DMS 273 treated with DMSO at 0.1 percent for 48 hours (cell line): ENCODE data around the gene SLC39A5.
"Not testable (repeated sequence)": the region's sequence is repeated elsewhere in the genome, so short reads cannot be mapped to it uniquely, and the experiment has no call there.

Source experiments
- DNase-seq: peaks from one replicate; lab custom pipeline; 2025; lab: John Stamatoyannopoulos, UW

SLC39A5 gene

DNA sequence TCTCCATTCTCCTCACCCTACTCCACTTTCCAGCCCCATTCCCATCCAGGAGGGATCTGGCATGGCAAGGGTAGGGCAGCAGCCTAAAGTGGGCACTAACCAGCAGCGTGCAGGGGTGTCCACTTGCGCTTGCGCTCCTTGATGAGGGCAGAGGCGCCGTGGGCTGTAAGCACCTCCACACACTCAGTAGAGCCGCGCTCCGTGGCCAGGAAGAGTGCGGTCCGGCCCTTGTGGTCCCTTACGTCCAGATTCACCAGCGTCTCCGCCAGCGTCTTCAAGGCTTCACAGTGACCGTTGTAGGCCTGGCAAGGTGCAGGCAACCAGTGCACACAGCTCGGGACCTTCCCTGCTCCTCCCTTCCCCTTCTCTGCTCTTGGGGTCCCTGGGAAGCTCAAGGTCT is 18.1 kb downstream of the SLC39A5 start:
- no peak for DNase-seq

DNA sequence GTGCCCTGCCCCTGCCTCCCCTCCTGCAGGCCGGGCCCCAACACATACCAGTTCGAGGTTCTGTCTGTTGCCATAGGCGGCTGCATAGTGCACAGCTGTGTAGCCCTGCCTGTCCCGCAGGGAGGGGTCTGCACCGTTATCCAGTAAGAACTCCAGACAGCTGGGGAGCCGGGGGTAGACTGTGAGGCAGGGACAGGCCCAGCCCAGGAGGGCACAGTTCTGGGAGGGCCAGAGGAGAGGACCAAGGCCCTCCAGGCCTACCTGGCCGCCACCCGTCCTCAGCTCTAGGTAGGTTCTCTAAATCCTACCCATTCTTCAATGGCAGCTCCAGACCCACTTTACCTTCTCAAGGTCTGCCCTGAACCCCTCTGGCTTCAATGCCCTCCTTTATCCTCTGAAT is 18.9 kb downstream of the SLC39A5 start:
- no peak for DNase-seq

DNA sequence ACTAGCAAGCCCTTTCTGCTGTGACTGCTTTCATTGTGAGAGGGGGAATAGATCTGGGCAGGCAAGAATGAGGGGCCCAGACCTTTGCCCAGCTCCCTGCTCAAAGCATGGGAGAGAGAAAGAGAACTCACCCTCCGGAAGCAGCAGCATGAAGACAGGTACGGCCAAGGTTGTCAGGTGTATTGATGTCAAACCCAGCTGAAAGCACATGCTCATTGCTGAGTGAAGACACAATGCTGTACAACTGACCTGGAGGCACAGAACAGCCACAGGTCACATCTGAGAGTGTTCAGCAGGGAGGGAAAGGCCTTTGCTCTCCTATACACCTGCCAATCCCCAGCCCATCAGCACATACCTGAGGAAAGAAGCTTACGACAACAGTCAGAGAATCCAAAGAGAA is 22.8 kb downstream of the SLC39A5 start:
- DNase-seq = no peak

DNA sequence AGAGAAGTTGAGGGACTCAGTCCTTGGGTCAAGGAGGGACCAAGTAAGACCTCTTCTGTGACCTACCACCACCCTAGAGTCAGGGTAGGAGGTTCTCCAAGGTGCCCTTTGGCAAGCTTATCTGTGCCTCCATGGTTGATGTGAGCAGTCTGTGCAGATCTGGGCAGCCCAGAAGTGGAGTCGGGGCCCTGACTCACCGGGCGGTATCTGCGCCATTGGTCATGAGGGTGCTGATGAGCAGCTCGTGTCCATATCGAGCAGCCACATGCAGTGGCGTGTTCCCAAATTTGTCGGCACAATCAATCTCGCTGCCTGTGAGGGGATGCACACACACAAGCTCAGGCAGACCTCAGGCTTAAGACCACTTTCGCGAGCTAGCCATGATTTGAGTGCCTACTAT is 23.2 kb downstream of the SLC39A5 start:
- DNase-seq = no peak

DNA sequence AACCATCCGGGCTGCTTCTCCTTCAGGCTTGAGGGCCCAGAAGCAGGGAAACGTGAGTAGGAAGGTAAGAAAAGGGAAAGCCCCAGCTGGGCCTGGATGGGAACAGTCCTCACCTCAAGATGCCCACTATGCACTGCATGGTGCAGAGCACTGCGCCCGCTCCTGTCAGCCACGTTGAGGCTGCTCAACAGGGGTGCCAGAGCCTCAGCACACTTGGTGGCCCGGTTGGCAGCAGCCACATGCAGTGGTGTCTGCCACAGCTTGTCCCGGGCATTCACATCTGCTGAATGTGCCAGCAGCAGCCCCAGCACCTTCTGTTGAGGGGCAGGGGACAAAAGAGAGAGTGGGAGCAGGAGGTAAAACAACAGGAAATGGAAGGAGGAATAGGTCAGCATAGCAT is 25.8 kb downstream of the SLC39A5 start:
- DNase-seq = no peak

DNA sequence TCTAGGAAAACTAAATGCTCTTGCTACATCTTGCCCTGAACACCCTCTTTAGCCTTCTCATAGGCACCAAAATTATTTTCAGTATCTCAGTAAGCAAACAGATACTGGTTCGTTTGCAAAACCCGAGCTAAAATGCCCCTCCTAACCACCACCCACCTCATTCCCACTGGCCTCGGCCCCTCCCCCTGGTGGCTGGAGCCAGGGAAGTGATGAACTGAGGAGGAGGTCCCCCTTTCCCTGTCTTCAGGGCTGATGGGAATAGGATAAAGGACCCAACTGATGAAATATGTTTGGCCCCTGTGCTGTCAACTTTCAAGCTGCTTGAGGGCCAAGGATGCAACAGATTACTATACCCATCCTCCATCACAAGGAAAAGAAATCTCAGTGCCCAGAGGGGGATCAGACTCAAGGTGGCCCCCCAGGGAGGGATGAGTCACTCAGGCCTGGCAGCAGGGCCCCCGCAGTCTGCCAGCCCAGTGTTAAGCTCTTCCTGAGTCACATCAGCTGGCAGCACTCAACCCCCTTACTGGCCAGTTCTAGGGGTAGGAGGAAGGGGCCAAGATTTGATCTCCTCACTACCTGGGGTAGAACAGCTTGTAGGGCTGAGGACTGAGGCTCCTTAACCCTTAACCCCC is 26.6 kb downstream of the SLC39A5 start:
- DNase-seq = no peak

DNA sequence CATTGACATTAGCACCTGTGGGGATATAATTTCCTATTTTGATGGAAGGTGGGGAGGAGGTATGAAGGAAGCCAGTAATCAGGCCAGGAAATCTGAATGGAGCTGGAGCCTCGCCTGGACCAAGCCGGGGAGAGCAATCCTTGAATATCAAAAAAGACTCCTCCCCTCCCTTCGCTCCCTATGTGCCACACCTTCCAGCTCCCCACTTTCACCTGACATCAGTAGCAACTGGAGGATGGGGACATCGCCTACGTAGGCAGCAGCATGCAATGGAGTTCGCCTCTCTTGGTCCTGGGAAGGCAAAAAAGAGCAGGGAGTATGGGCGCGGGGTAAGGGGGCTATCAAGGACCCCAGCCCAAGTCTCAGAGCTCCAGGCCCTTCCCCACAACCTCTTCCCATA is 27.2 kb downstream of the SLC39A5 start:
- no peak for DNase-seq

DNA sequence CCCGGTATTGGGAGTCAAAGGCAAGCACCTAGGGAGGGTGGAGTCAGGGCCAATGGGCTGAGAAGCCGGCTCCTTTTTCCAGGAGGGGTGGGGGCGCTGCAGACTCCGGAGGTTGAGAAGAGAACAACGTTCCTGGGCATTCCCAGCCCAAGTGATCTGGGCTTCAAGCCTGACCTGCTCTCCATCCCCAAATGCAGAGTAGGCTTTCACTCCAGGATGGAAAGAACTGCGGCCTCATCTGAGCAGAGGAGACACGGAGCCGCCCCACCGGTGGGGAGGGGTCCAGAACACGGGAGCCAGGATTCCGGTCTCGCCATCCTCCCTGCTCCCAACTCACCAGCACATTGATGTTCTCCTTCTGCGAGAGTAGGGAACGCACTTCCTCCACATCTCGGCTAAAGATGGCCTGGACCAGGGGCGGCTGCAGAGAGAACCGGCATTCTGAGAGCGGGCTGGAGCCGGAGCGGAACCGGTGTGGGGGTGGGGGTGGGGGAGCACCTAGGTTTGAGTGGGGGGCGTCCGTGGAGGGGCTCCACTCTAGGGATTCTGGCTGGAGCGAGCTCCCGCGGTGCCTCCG is 27.7 kb downstream of the SLC39A5 start:
- no peak for DNase-seq

DNA sequence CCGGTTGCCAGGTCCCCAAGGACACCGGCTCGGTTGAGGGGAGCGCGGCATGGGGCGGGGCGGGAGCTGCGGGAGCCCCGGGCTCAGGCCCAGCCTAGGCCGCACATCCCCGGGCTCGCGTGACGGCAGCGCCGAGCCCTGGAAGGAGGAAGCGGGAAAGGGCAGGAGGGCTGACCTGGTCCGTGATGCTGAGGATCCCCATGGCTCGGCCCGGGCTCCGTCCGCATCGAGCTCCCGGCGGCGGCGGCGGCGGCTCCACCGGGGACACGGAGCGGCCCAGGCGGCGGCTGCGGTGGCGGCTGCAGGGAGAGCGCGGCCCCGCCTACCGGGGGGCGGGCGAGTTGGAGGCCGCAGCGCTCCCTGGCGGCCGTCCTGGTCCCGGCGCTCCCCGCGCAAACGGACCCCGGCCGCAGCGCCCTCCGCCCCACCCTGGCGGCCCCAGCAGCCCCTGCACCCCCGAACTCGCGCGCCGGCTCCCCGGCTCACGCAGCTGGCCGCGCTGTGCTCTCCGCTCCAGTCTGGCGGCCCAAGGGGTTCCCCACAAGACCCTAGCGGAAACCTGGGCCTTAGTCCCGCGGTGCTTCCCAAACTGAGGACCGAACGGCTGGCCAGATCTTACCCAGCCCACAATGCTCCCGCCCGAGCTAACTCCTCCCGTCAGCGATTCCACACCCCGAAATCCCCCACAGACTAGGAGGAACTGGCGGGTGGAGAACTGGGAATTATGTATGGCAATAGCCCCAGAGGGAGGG is 28.4 kb downstream of the SLC39A5 start, which contains the start of gene ANKRD52:
Gene ANKRD52, minus strand, starts transcription at position 317 of the 752 bp plus-strand sequence. Its CDS starts 115 bp downstream, at position 202.
- DNase-seq = no peak

DNA sequence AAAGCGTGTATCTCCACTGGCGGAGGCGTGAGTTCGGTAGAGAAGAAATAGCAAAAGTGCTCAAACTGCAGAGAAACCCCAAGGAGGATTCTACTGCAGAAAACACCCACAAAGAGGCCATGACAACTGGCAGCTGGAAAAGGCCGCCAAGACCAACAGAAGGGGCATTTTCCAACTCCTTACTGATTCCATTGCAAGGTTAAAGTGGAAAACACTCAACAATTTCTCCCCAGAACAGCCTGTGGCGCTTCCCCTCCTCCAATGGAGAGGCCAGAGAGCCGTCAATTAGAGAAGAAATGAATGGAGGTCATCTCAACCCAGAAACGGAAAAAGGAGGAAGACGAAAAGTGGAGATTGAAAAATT is 29.0 kb downstream of the SLC39A5 start:
- no peak for DNase-seq

DNA sequence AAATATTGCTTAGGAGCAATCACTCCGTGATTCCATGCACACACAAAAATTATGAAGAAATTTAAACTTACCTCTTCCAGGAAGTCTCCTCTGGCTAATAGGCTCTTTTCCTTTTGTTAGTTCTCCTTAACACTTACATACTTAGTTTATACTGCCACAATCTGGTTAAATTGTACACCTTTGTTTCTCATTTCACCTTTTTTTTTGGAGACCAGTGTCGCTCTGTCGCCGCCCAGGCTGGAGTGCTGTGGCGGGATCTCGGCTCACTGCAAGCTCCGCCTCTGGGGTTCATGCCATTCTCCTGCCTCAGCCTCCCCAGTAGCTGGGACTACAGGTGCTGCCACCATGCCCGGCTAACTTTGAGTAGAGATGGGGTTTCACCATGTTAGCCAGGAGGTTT is 30.5 kb downstream of the SLC39A5 start:
- no peak for DNase-seq

DNA sequence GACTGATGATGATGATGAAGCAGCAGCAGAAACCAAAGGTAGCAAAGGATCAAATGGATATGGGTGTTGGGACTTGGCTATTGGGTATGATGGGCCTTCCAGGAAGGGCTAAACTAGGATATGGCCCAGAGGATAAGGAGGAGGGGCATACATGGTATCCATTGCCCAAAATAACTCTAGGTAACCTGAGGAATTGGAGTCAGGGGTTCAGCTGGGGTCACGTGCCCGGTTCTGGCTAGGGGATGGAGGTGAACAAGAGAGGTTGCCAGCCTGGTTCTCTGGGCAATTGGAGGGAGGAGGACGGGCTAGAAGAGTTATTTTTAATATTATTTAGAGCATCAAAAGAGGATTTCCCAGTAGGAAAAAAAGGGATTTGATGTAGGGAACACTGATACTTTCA is 31.1 kb downstream of the SLC39A5 start:
- no peak for DNase-seq

DNA sequence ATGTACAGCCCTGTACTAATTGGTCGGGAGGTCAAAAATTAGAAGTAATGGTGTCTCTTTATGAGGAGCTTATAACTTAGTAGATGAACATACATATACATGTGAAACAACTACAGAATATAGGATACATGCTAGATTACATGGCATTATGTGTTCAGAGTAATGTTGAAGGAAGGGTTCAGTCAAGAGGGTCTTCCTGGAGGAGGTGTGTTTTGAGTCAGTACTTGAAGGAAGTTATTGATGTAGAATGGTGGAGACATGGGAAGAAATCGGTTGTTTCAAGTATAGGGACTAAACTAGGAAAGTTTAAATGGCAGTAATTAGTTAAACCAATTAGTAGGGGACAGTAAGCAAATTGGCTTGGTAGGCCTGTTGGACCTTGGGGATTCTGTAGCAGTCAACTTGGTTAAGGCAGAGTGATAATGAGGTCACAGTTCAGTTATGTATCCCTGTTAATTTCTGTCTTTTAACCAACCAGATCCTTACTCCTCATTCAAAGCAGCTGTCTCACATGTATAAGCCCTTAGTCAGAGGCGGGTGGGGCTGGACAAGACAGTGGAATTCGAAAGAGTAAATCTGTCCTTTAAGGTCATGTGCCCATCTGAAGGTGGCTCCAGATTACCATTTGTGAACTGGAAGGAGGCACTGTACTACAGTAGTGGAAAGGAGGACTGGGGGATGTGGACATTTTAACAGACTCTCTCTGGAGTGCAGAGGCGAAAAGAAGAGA is 31.8 kb downstream of the SLC39A5 start:
- DNase-seq = no peak

DNA sequence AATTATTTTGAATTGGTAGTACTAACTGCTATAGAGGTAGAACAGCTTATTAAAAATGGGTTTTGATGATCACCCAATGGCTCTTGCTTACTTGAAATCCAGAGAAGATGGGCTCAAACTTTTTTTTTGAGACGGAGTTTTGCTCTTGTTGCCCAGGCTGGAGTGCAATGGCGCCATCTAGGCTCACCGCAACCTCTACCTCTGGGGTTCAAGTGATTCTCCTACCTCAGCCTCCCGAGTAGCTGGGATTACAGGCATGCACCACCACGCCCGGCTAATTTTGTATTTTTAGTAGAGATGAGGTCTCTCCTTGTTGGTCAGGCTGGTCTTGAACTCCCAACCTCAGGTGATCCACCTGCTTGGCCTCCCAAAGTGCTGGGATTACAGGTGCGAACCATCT is 33.1 kb downstream of the SLC39A5 start:
- DNase-seq = not testable (repeated sequence)

DNA sequence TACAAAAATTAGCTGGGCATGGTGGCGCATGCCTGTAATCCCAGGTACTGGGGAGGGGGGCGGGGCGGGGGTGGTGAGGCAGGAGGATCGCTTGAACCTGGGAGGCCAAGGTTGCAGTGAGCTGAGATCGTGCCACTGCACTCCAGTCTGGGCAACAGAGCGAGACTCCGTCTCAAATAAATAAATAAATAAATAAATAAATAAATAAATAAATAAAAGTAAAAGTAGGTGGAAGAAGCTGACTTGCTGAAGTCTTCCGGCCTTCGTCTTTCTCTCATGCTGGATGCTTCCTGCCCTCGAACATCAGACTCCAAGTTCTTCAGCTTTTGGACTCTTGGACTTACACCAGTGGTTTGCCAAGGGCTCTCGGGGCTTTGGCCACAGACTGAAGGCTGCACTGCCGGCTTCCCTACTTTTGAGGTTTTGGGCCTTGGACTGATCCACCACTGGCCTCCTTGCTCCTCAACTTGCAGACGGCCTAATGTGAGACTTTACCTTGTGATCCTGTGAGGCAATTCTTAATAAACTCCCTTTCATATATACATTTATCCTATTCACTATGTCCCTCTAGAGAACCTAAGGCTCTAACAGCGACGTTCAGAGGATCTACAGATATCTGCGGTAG is 36.3 kb downstream of the SLC39A5 start:
- not testable (repeated sequence) for DNase-seq

DNA sequence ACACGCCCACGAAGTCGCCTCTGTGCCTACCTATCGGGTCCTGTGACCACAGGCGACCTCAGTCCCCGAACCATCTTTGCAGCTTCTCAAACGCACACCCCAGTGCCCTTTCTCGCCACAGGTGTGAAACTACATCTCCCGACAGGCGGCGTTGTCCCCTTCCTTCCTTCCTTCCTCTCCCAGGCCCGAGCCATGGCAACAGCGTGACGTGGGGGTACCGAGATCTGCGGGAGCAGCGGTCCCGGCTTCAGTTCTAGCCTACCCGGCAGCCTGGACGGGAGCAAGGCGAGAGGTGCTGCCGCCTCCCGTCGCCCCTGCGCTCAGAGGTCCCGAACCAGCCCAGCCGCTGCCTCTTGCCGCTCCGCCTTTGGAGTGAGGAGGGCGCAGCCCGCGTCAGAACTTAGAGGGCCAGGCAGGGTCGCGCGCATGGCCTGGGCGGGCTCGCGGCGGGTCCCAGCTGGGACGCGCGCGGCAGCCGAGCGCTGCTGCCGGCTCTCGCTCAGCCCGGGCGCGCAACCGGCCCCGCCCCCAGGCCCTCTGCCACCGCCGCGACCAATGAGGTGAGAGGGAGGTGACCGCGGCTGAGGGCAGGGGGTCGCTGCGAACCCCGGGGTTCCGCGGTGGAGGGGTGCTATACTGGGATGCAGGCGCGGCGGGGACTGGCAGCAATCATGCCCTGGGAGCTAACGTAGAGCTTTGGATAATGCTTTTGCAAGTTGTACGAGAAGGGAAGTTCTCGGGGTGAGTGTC is 37.0 kb downstream of the SLC39A5 start, which contains the start of gene COQ10A:
Gene COQ10A, plus strand, starts transcription at position 250 of the 750 bp plus-strand sequence. Its CDS starts 177 bp downstream, at position 427.
- DNase-seq = peak; percentile 79

DNA sequence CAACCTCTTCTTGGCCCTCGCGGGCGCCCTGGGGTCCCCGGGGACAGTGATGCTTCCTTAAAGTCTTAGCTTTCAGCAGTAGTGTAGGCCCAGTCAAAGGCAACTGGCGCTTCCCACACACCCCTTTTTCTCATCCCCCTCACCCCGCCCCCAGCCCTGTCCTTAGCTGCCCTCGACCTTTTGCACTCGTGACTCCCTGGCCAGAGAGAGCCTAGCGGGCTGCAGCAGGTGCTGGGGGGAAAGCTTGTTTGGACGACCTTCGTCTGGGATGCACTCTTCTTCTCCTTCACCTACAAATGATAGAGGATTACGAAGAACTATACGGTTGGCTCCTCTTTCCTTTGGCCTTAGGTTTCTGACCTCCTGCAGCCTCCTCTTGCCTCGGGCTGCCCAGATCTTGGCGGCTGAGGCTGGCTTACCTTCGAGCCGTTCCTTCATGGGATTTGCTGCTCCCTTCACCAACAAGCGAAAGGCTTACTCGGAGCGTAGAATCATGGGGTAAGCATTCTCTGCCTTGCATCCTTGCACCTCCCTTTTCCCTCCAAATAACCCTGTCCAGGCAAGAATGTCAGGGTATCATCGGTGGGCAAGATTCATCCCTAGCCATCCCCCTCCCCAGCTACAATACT is 37.7 kb downstream of the SLC39A5 start:
- no peak for DNase-seq

DNA sequence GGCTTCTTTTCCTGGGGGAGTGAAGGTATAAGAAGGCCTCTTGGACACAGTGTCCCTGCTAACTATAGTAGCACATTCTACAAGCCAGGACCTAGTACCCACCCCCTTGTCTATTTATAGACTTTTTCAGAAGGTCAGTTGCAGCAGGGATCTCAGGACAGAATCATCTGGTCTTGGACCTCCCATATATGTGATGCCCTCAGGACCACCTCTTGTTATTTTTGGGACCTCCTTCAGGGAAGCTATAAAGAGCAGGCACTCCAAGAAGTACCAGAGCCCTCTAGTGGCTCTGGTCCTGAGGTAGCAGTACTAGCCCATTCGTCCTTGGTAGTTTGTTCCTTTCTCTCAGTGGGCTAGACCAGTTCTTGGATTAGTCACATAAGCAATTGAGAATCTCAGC is 41.2 kb downstream of the SLC39A5 start:
- no peak for DNase-seq

DNA sequence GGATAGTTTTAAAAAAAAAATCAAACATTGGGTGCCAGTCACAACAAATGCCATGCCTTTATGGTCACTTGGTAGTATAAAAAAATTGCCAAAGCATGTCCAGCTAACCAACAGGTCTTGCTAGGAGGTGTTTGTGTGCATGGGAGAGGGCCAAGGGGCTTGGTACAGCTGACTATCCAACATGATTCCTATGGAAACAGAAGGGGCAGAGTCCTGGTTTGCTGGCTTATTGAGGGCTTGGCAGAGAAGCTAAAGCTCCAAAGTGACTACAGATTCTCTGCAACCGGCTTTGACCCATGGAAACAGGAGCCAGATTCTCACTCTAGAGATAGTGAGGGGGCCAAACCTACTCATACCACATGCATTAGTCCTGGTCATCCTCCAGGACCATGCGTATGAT is 42.6 kb downstream of the SLC39A5 start:
- not testable (repeated sequence) for DNase-seq

DNA sequence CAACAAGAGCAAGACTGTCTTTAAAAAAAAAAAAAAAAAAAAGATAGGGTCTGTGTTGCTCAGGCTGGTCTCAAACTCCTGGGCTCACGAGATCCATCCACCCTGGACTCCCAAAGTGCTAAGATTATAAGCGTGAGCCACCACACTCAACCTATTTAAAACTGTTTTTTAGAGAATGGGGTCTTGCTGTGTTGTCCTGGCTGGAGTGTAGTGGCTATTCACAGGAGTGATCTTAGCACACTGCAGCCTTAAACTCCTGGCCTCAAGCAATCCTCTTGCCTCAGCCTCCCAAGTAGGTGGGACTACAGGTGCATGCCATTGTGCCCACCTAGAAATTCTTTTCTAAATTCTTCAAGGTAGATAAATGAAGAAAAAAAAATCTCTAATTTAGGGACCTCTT is 44.4 kb downstream of the SLC39A5 start:
- no peak for DNase-seq

DNA sequence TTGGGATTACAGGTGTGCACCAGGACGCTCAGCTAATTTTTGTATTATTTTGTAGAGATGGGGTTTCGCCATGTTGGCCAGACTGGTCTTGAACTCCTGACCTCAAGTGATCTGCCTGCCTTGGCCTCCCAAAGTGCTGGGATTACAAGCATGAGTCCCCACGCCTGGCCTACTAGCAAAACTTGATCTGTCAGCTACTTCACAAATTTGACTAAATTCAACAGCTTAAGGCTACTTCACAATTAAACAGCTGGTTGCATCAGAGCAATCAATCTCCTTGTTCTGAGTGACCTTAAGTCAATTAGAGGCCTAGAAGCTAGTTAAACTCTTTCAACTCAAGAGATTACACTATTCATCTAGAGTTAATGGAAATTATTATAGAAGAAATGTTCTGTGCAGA is 49.1 kb downstream of the SLC39A5 start:
- no peak for DNase-seq
